Effector memory CD4-positive, alpha-beta T cell (primary cell): Measurements from ENCODE around the gene STAT6.

ENCODE experiments used
- DNase-seq, 3 donors: peaks; one replicate each; pipeline ENCODE4 v3.0.0-alpha.2; 2020
- H3K27ac ChIP-seq: 2 replicates; pipeline ENCODE4 v1.7.0; 2013; ENCODE audit warnings: mild to moderate bottlenecking, low read length, moderate library complexity; ENCODE audit not compliant: insufficient read depth, poor library complexity, severe bottlenecking
- H3K27me3 ChIP-seq: replicated peaks from 2 replicates; pipeline ENCODE4 v1.7.0; 2013; ENCODE audit warnings: mild to moderate bottlenecking, low read length; ENCODE audit not compliant: insufficient read depth, control insufficient read depth, poor library complexity, severe bottlenecking
- H3K36me3 ChIP-seq: 2 replicates; pipeline ENCODE4 v1.7.0; 2013; ENCODE audit warnings: mild to moderate bottlenecking, low read length, moderate library complexity; ENCODE audit not compliant: control insufficient read depth, insufficient read depth
- H3K4me1 ChIP-seq: 2 replicates; pipeline ENCODE4 v1.7.0; 2013; ENCODE audit warnings: low read length, mild to moderate bottlenecking; ENCODE audit not compliant: control insufficient read depth, insufficient read depth, poor library complexity, severe bottlenecking
- H3K4me3 ChIP-seq: 2 replicates; pipeline ENCODE4 v1.7.0; 2013; ENCODE audit warnings: low read length, low read depth, mild to moderate bottlenecking; ENCODE audit not compliant: insufficient read depth, poor library complexity, severe bottlenecking
- H3K9me3 ChIP-seq: 2 replicates; pipeline ENCODE4 v1.7.0; 2013; ENCODE audit warnings: mild to moderate bottlenecking, low read length, moderate library complexity; ENCODE audit not compliant: control insufficient read depth

STAT6 gene

GRCh38 chr12:57133916-57134315, 22.8 kb upstream of the STAT6 start:
- H3K4me3 ChIP-seq = no peak overlapping the region
- H3K27ac ChIP-seq = no peak overlapping the region
- no peak for DNase-seq
- no peaks in the 10 kb centered on the region for H3K36me3 ChIP-seq
- no peaks in the 10 kb centered on the region for H3K9me3 ChIP-seq
- H3K27me3 ChIP-seq = no peaks in the 10 kb centered on the region
- H3K4me1 ChIP-seq = peaks cover 4% of the 10 kb centered on the region

GRCh38 chr12:57133013-57133569, 21.9 kb upstream of the STAT6 start:
- Histone ChIP-seq H3K4me1 (peaks cover 8% of the 10 kb centered on the region), H3K27ac (no peak overlapping the region), H3K36me3 (no peaks in the 10 kb centered on the region), H3K4me3 (no peak overlapping the region), H3K27me3 (no peaks in the 10 kb centered on the region), H3K9me3 (no peaks in the 10 kb centered on the region)
- no peak for DNase-seq

- Histone ChIP-seq H3K4me3 (no peak overlapping the region), H3K27ac (no peak overlapping the region), H3K27me3 (no peaks in the 10 kb centered on the region), H3K9me3 (no peaks in the 10 kb centered on the region), H3K4me1 (peaks cover 12% of the 10 kb centered on the region), H3K36me3 (no peaks in the 10 kb centered on the region)
- DNase-seq = no peak
These were observed 21.0 kb upstream of the STAT6 start for GRCh38 chr12:57131896-57132744.

- DNase-seq = no peak
- Histone ChIP-seq H3K27me3 (no peaks in the 10 kb centered on the region), H3K4me3 (no peak overlapping the region), H3K36me3 (no peaks in the 10 kb centered on the region), H3K9me3 (no peaks in the 10 kb centered on the region), H3K27ac (no peak overlapping the region), H3K4me1 (peaks cover 14% of the 10 kb centered on the region)
These were observed 19.8 kb upstream of the STAT6 start for GRCh38 chr12:57130941-57131340.

GRCh38 chr12:57129889-57130288, 18.7 kb upstream of the STAT6 start:
- H3K27ac ChIP-seq = no peak overlapping the region

GRCh38 chr12:57129321-57129842, 18.2 kb upstream of the STAT6 start:
- H3K27me3 ChIP-seq = no peaks in the 10 kb centered on the region
- H3K4me1 ChIP-seq = peaks cover 14% of the 10 kb centered on the region
- no peaks in the 10 kb centered on the region for H3K36me3 ChIP-seq
- H3K27ac ChIP-seq = no peak overlapping the region
- no peak for DNase-seq
- H3K9me3 ChIP-seq = no peaks in the 10 kb centered on the region
- H3K4me3 ChIP-seq = no peak overlapping the region

More at GRCh38 chr12:57129889-57130288, 18.7 kb upstream of the STAT6 start:
- Histone ChIP-seq H3K36me3 (no peaks in the 10 kb centered on the region), H3K4me3 (no peak overlapping the region), H3K27me3 (no peaks in the 10 kb centered on the region), H3K4me1 (peaks cover 14% of the 10 kb centered on the region), H3K9me3 (no peaks in the 10 kb centered on the region)
- no peak for DNase-seq

- Histone ChIP-seq H3K9me3 (no peaks in the 10 kb centered on the region), H3K27me3 (no peaks in the 10 kb centered on the region), H3K36me3 (no peaks in the 10 kb centered on the region), H3K4me3 (peak overlapping the region; percentile 85), H3K27ac (no peak overlapping the region), H3K4me1 (peaks cover 14% of the 10 kb centered on the region)
- no peak for DNase-seq
These were observed 17.5 kb upstream of the STAT6 start for GRCh38 chr12:57128519-57129247.

GRCh38 chr12:57127726-57128518, 16.8 kb upstream of the STAT6 start, which contains the start of gene LRP1:
TSS of gene LRP1 (plus strand) at chr12:57128483. CDS start at chr12:57128965, 482 bp downstream.
- Histone ChIP-seq H3K9me3 (no peaks in the 10 kb centered on the region), H3K27me3 (no peaks in the 10 kb centered on the region)
- peak; percentile 68 to 74 (median 70) for DNase-seq

GRCh38 chr12:57127101-57127725, 16.1 kb upstream of the STAT6 start:
- DNase-seq = peak; percentile 9 to 61 (median 16)
- Histone ChIP-seq H3K9me3 (no peaks in the 10 kb centered on the region), H3K36me3 (no peaks in the 10 kb centered on the region), H3K27me3 (no peaks in the 10 kb centered on the region), H3K27ac (no peak overlapping the region), H3K4me3 (peak overlapping the region; percentile 85), H3K4me1 (peaks cover 14% of the 10 kb centered on the region)

More at GRCh38 chr12:57127726-57128518, 16.8 kb upstream of the STAT6 start, which contains the start of gene LRP1:
- Histone ChIP-seq H3K4me3 (peak within 1 kb of the TSS; percentile 85), H3K27ac (peak within 1 kb of the TSS; percentile 65), H3K36me3 (no peaks in the 10 kb centered on the region), H3K4me1 (peaks cover 14% of the 10 kb centered on the region)
